NCI-H446 (cell line): ENCODE data around the gene VPS37C.

ENCODE experiments used
- DNase-seq, 2 experiments: peaks; one replicate each; lab custom pipeline; 2025; lab: John Stamatoyannopoulos, UW

The VPS37C gene

DNA sequence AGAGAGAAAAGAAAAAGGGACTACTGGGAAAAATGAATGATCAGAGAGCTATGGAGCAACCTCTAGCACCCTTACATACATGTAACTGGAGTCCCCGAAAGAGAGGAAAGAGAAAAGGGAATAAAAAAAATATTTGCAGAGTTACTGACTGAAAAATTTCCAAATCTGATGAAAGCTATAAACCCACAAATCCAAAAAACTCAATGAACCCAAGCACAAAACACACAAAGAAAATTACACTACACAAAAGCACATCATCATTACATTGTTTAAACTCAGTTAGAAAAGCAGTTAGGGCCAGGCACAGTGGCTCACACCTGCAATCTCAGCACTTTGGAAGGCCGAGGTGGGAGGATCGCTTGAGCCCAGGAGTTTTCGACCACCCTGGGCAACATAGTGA lies 6.7 kb downstream of the VPS37C start:
- no peak for DNase-seq

DNA sequence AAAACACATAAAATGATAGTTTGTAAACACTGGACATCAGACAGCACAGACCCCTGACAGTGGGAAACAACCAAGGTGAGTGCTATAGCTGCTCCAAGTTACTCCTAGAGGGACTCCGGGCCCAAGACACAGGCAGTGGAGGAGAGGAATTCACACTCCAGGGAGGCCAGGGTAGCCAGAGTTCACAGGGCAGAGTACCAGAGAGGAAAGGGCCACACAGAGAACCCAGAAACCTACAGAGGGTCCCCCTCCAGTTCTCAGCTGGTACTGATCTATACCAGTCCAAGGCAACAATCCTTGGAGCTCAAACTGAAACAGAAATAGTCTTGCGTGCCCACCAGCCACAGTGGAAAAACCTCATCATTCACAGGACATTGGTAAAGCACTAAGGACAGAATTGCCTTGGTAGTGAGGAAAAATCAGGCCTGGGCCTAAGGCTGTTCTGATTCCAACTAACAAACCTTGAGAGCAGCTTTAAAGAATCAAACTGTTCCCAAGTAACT lies 7.6 kb downstream of the VPS37C start:
- no peak for DNase-seq

DNA sequence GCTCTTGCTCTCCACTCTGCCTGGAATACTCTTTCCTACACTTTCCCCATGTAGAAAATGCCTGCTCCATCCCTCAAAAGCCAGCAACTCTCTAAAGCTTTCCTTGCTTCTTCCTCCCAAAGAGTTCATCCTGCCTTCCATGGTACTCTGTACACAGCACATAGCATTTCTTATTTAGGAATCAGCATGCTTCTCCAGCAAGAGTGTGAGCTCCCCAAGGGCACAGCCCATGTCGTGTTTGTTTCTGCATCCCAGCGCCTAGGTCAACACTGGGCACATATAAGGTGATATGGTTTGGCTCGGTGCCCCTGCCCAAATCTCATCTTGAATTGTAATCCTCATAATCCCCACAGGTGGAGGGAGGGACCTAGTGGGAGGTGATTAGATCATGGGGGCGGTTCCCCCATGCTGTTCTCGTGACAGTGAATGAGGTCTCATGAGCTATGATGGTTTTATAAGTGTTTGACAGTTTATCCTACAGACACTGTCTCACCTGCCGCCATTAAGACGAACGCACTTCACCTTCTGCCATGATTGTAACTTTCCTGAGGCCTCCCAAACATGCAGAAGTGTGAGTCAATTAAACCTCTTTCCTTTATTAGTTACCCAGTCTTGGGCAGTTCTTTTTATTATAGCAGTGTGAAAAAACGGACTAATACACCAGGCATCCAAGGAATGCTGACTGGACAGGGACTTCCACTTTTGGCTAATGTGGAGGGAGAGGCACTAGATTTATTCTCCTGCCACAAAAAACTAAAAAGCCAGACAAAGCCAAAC lies 8.2 kb downstream of the VPS37C start:
- no peak for DNase-seq

DNA sequence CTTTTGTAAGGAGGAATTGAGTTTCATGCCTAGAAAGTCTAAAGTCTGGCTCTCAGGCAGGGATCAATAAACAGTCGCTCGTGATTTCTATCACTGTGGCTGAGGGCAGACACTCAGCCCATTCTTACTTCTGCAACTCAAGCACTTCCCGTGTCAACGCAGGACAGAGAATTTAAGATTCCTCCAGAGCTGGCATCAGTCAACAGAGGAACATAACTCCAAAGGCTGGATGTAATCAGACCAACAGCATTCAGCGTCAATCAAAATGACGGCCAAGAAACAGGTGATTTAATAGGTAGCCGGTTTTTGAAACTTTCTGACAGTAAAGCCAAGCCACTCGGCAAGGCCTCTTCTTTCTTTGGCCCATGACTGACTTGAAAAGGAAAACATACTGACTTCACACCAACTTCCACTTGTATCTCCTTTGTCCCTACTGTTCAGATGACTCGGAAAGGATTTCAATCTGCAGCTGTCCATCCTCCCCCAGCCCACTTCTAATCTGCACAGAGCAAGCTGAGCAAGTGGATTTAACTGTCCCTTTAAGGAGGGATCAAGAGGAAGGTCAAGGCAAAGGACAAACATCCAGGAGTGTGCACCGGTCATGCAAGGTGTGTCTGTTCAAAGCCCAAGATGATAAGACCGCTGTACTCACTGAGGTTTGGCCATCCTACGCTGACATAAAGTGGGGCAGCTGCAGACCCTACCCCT lies 9.5 kb downstream of the VPS37C start:
- DNase-seq, result no peak

DNA sequence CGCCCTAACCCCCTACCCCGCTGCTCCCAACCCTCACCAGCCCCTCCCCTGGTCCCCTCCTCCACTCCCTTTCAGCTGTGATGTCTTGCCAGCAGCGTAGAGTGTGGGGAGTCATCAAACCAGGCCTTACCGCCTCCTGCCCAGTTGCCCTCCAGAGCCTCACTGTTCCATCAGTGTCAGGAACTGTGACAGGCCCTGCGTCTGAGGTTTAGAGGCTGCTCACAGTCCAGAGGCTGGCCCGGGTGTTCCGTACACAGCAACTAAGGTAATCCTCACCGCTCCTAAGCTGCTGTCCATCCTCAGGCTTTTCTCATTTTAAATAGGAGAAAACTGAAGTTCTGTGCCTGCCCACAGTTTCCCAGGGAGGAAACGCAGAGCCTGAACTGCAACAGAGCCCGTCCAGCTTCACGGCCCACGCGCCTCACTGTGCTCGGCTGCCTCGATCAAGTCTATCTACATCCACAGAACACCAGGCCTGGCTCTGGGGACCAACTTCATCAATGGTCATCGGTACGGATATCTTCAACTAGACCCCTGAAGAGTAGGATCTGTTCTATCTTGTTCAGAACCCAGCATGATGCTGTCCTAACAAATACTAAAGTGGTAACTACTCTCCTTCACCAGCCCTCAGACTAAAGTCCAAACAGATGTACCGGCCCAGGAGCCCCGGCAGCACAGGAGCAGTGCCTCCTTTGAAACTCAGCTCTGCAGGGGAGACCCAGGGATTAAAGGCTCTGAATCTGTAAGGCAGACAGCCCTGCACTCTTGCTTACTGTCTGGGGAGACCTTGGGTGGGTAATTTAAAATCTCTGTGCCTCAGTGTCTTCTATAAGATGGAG lies 10.3 kb downstream of the VPS37C start:
- DNase-seq, result no peak

DNA sequence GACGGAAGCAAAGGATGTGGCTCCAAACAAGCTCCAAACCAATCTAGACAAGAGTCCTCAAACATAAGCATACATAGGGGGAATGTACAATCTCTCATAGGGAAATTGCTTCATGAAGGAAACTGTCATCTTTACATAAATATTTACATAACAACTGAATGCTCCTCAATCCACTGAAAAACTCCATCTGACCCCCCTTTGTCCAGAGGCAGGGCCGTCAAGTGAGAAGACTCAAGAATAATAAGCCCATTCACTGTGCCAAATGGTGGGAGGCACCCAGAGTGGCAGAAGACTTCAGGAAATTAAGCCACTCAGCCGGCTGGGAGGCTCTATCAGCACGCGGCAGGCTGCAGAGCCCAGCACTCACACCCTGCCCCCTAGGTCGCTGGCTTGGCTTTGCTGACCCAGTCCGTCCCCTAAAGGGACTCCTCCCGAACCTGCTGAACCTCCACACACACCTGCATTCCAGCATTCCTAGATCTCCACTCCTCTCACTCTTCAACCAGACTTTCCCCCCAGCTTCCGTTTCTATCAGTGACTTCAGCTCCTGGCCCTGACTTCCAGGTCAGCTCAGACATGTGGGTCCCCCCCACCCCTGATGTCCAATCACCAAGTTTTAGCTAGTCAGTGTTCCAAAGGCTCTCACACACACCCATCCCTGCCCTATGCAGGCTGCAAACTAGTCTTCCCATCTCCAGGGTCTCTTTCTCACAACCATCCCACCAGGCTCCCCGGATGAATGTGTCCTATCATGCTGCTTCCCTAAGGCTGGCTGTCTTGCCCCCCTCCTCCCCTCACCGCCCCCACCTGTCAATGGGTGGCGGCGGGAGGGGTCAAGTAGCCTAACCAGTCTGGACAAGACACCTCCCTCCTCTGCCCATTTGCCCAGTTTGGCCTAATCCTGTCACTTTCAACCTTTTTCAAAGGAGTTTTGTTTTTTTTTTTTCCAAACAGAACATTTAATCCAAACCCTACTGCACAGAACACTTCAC lies 11.3 kb downstream of the VPS37C start:
- DNase-seq, result no peak

DNA sequence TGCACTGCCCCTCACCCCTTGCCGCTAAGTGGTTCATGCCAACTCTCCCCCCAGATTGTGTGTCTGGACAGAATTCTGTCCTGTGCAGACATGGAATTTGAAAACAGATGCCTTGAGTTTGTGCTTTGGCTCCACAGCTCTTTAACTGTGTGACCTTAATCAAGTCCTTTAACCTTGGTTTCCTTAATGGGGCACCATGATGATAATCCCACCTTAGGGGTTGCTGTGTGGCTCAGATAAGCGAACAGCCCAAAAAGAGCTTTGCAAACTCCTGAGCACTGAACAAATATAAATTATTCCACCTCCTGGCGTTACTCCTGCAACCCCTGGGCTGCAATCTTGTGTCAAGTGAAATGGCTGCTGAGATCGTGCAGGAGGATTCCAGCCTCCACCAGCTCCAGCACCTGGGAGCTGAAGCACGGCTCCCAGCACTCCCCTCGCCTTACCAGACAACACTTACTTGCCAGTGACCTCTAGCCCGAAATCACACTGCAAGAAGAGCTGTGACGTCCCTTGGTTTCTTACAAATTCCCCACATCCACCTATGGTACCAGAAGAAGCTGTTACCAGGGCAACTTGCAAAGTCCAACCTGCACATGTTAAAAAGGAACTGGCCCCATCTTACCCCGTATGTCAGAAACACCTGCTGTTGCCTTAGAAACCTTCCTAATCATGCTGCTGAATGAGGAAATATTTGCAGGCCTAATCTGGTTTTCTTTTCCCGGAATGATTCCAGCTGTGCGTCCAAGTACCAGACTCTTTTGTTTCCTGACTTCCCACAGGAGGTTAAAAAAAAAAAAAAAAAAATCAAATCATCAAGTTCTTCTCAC lies 13.2 kb downstream of the VPS37C start:
- DNase-seq, result no peak

DNA sequence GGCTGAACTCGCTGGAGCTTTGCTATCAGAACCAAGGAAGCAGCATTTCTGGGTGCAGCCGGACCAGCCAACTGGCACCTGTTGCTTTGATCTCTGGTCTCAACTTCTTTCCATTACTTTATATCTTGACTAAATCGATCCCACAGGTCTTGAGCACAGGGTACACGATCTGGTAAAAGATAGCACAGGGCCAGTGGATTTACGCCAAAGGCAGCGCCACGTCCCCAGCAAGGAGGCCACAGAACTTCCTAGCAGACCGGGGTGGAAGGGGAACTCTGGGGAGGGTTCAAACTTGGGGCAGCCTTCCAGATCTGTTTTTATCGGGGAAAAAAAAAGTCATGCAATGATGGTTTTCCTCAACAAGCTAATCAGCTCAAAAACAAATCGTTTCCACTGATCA lies 14.0 kb downstream of the VPS37C start:
- no peak for DNase-seq

DNA sequence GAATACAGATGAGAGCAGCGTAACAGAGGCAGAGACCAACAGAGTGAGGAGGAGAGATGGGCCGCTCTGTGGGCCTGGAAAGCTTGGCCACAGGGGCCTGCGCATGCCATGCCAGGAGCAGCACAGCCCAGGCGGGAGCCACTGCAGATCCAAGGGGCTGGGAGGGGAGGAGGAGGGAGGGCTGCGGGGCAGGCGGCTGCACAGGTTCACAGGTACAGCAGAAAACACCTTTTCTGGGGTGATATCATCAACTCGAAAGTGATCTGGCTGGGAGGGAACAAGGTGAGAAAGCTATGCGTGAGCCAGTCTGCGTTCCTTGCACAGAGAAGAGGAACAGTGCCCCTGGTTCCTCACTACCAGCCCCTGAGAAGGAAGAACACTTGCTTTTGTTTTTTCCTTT lies 14.8 kb downstream of the VPS37C start:
- no peak for DNase-seq

DNA sequence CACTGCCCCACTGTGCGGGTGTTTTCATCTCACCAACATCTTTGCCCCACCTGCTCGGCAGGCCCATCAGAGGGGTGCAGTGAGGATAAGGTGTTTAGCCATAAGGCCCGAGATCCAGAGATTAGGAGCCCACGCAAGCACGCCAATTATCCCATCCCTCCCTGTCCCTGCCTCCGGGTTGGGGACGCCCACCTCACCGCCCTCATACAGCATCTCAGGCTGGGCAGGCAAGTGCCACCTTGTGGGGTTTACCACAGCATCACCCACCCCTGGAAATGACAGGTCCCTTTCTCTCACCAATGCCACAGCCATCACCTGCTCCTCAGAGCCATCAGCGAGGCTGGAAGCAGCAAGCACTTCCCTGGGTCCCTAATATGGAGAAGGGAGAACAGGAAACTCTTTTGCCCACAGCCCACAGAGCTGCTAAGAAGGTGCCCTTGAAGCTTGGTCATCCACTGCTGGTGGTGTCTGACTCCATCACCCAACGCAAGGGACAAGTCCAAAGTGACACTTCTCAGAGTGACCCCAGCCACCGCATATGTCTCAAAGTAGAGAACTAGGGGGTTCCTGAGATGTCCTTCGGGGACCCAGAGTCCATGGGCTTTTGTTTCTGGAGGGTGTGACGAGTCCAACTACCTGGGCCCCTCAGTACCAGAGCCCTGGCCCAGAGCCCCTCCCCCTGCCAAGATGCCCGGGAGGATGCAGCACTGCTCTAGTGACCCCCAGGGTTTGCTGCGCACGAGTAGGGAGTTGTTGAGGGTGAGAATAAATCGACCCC lies 15.8 kb downstream of the VPS37C start:
- no peak for DNase-seq

DNA sequence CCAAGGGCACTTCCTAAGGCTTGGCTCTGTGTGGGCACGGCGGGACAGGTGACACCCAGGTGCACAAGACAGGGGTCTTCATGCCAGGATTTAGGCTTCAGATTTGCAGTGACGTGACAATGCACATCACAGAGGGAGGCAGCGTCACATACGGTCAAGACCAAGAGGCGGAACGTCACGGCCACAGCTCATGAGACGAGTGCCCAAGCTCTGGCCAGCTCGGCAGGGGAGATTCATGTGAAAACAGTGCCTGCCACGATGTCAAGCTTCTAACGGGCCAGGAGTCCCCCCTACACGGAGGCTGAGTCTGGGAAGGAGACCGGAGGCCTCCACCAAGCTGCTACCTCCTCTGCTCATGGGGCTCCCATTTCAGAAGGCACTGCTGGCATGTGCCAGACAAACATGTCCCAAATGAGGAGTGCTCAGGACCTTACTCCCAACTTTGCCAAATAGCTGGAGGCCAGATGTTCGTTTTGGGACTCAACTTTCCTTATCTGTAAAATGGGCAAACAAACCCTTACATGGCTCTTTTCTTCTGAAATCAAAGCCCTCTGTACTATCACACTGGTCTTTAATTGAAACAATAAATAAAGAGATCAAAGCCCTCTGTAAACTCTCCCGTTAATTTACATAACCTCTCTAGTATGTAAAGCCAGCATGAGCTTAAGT lies 16.6 kb downstream of the VPS37C start:
- no peak for DNase-seq

DNA sequence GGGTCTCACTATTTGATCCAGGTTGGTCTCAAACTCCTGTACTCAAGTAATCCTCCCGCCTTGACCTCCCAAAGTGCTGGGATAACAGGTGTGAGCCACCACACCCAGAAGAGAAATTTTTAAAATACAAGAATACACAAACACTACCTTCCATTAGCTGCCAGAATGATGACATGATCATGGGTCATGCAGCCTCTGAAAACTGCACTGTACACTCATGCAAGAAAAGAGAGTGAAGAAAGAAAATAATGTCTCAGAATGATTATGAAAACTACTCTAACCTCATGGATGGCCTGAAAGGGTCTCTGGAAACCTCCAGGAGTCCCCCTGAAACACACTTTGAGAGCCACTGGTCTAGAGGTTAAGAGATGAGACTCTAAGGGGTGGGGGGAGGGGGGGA lies 18.8 kb downstream of the VPS37C start:
- no peak for DNase-seq

DNA sequence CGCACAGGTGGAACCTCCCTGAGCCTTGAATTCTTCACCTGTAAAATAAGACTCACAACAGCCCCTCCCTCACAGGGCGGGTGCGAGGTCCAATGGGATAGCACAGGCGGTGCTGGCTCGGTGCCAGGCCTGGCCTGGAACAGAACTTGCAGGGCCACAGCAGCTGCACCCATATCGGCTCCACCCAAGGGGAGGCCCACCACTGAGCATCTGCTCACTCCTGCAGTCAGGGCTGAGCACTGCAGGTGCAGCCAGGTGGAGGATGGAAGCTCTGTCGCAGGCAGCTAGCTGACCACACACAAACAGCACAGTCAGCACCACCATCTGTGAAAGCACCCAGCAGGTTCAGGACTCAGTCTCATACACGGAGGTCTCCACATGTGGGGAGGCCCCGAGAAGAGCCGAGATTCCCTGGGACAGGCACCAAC lies 19.6 kb downstream of the VPS37C start:
- DNase-seq, result peak in 1 of 2 experiments; percentile 27

DNA sequence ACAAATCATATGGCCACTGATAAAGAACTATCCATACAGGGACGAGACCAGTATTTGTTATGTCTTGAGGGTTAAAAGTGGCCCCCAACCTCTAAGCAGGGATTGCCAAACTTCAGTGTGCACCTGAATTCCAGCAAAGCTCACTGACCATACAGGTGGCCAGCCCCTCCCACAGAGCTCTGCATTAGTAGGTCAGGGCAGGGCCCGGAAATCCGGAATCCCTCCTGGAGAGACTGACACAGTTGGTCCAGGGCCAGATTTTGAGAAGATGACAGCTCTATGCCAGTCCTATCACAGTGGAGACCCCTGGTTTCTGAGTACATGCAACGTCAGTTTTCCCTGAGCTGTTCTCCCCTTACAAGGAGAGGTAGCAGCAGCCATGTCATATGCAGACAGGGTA lies 20.8 kb downstream of the VPS37C start:
- DNase-seq, result no peak

DNA sequence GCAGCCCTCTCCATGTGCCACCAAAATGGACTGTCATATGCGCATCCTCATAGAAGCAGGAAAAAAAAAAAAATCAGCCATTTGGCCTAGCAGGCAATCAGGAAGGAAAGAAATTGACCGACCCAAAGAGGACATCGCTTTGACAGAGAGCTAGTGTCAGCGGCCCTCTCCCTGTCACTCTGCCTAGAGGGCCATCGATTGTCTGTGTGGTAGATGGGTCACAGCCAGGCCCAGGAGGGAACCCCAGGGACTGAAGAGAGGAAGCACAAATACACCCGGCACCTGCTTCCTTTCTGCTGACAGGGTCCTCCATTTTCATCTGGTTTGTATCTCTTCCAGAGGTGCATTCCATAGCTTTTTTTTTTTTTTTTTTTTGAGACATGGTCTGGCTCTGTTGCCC lies 21.8 kb downstream of the VPS37C start:
- no peak for DNase-seq

DNA sequence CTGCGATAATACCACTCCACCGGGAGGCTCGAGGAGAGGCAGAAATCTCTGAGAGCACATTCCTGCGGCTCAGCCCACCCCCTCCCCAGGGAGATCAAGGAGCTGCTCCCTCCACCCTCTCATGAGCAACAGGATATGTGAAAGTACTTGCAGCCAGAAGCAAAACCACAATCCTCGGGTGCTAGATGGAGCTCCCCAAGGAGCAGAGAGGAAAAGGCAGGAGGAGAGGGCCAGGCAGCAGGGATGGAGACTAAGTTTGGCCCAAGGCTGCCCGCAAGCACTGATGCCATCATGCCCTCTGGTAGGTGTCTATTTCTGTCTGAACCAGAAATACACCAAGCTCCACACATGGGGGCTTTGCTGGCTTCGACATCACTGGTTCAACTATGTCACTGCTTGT lies 22.3 kb downstream of the VPS37C start:
- DNase-seq, result no peak

DNA sequence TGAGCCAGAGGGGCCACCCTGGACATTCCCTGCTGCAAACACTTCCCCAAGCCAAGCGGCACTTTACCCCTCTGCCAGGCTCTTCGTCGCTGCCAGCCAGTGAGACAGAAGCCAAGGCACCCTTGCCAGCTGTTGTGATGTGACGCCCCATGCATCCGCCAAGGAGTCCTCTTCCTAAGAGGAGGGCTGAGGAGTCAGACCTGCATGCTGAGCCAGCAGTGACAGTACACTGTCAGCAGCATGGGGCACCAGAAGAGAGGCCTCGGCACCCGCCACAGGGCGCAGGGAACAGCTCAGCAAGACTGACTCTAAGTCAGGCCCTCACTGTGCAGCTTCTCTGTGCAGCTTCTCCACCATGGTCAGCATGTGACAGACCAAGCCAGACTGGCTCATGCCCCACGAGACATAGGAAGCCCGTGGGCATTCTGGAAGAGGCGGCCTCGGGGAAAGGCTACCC lies 26.4 kb downstream of the VPS37C start:
- peak in 1 of 2 experiments; percentile 40 for DNase-seq

DNA sequence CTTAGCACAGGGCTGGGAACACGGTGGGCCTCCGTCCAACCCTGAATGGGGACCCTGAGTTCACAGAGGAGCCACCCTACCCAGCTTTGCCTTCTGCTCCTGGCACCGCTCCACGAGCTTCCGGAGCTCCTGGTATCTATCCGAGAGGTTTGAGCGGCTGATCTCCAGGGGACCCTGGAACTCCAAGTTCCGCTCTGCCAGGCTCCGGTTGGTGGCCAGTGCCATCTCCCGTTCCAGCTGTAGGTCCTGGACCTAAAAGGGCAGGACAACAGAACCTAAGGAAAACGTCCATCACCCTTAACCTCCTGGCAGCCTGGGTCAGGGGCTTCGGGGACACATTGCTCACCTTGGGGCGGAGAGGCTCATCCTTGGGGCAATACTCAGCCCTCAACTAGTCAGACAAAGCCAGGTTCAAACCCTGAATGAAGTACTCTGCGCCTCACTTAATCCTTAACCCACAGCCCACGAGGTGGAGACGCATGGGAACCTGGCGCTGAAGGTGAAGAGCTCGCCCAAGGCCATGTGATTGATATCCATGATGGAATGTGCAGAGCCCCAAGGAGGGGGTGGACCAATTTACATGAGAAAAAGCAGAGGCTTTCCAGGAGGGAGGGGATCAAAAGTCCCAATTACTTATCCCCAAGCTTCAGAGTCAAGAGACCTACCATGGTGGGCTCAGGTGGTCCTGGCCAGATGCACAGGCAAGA lies 27.1 kb downstream of the VPS37C start:
- no peak for DNase-seq
